Ovary (tissue), 9 donors: ENCODE measurements around the gene ATF7. TPM values are rescaled to one million over a fixed set of nuclear protein-coding genes. Genes with fewer than 3 reads are reported as not detected.

ENCODE experiments used
- DNase-seq, 5 donors: peaks; one replicate each; pipeline ENCODE4 v3.0.0-alpha.2; 2019 to 2020
- H3K27ac ChIP-seq, 2 donors: fragments of 200-600 bp; one replicate each; pipeline versions ENCODE4 v1.5.1 to v1.8.0; 2019 to 2022
- H3K27me3 ChIP-seq: fragments of 200-600 bp; one replicate; pipeline ENCODE4 v1.8.0; 2022
- H3K36me3 ChIP-seq: fragments of 200-600 bp; sonication (generic); one replicate; pipeline ENCODE4 v1.5.1; 2019
- H3K4me1 ChIP-seq: one replicate; pipeline ENCODE4 v1.8.1; 2013; ENCODE audit warnings: mild to moderate bottlenecking, moderate library complexity; ENCODE audit not compliant: insufficient read depth
- H3K4me3 ChIP-seq: fragments of 200-600 bp; sonication (generic); one replicate; pipeline ENCODE4 v1.5.1; 2017
- H3K9me3 ChIP-seq, 2 donors: fragments of 200-600 bp in 1 of 2; sonication (generic) in 1 of 2; one replicate each; pipeline versions ENCODE4 v1.5.1 to v1.8.1; 2013 to 2019; ENCODE audit warnings: mild to moderate bottlenecking in 1 of 2, moderate library complexity in 1 of 2
- EP300 ChIP-seq: sonication (generic); formaldehyde crosslinking; IDR thresholded peaks from one replicate; pipeline ENCODE4 v1.6.1; 2017; ENCODE audit warnings: antibody characterized with exemption
- POLR2A ChIP-seq: fragments of 450-650 bp; IDR thresholded peaks from one replicate; pipeline ENCODE4 v1.6.1; 2017; ENCODE audit warnings: antibody characterized with exemption, mild to moderate bottlenecking, moderate library complexity
- WGBS, 3 donors: extraction: QIAGEN DNeasy Blood & Tissue Kit in 1 of 3; methylation state at CpG; one replicate each; pipeline versions ENCODE4 v1.1.5 to v1.1.7; 2013 to 2017; 5-methylcytosine and 5-hydroxymethylcytosine counted together
- intact Hi-C, 4 donors: fragments of 100-400 bp; cut with DNase I; formaldehyde crosslinking; loops; one replicate each; pipeline versions ENCODE4 v1.11.0 to v1.15.1; 2022 to 2023
- polyA plus RNA-seq, 2 donors: library from polyadenylated mRNA; stranded (reverse); fragments of 200-250 nt in 1 of 2; fragments of 350-450 nt in 1 of 2; fragmentation: Illumina TruSeq in 1 of 2; extraction: RNeasy Lipid Tissue Mini Kit (QIAGEN cat#74804) in 1 of 2; gene quantifications; one replicate each; pipeline ENCODE4 v1.2.3, GENCODE V29; 2013 to 2014
- total RNA-seq, 7 donors: library from RNA; depleted of rRNA in 2 of 7; stranded (reverse); fragments of >200 nt in 2 of 7; fragmentation: NEBNext Ultra II Directional in 3 of 7; extraction: Animal tissue kit (Norgen Biotek cat#: 25700) in 3 of 7; gene quantifications; one replicate each; pipeline versions ENCODE4 v1.1.0 to v1.2.4, GENCODE V29; 2016 to 2023
- TF ChIP-seq, protein P1 (sequence below), 3 donors: fragments of 450-650 bp in 2 of 3; fragments of 200-600 bp in 1 of 3; IDR thresholded peaks; one replicate each; pipeline versions ENCODE4 v1.5.1 to v1.8.0; 2016 to 2022; ENCODE audit warnings: antibody characterized with exemption in 3 of 3, mild to moderate bottlenecking in 1 of 3
- donor health status: DM: no; HTN: no; CAD: no; lungs with moderate emphysema.
- donor health status: DM: no; HTN: no; CAD: no.
- donor health status: Bipolar disorder and iron deficiency.
- donor health status: DM: yes; HTN: yes; CAD: no.
- donor health status: DM: no; HTN: no; CAD: no.
- donor health status: DM: yes; HTN: yes; CAD: no.

The ATF7 gene
- total and polyA plus RNA-seq, 9 donors, result 19.8 to 68.5 (median 41.3) TPM

DNA sequence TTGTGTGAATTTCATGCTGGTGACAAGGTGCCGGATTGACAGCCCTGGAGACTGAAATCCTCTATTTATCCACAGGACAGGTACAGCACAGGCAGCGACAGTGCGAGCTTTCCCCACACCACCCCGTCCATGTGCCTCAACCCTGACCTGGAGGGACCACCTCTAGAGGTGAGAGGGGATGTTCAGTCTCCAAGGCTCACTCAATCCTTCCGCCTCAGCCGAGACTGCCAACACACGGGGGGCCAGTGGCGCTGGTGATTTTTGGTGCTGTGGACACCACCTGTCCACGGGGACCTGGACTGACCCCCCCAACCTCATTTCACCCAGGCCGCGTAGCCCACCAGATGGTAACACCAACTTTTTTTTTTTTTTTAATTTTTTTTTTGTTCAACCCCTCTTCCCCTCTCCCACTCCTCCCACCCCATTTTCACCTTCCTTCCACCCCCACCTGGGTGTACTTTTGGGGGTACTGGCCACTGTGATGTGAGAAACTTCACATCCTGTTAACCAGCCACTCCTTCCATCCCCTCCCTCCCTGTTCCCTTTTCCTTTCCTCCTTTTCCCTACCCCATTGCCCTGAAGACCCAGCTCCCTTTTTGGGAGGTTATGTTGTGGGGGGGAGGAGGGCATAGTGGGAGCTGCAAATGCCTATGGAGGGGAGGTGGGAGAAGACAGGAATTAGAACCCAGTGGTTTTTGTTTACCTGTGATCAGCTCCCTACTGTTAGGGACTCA, 161.3 kb downstream of the ATF7 start:
- Histone ChIP-seq H3K4me3 (no peak overlapping the region), H3K27ac (no peak overlapping the region), H3K4me1 (no peaks in the 10 kb centered on the region), H3K36me3 (no peaks in the 10 kb centered on the region), H3K27me3 (no peaks in the 10 kb centered on the region), H3K9me3 (no peaks in the 10 kb centered on the region)
- intact Hi-C loops, result loop anchor here in 1 of 4 donors (5.0 kb wide), 1 partner anchor 42 kb away; the partner anchor contains the start of gene NPFF
- 70 to 80% (median 72%) methylated on average over 11 of the region's 11 CpGs for WGBS, 3 donors
- DNase-seq, result no peak
- TF ChIP-seq EP300 (no peak), POLR2A (no peak)
- TF ChIP-seq, protein P1, sequence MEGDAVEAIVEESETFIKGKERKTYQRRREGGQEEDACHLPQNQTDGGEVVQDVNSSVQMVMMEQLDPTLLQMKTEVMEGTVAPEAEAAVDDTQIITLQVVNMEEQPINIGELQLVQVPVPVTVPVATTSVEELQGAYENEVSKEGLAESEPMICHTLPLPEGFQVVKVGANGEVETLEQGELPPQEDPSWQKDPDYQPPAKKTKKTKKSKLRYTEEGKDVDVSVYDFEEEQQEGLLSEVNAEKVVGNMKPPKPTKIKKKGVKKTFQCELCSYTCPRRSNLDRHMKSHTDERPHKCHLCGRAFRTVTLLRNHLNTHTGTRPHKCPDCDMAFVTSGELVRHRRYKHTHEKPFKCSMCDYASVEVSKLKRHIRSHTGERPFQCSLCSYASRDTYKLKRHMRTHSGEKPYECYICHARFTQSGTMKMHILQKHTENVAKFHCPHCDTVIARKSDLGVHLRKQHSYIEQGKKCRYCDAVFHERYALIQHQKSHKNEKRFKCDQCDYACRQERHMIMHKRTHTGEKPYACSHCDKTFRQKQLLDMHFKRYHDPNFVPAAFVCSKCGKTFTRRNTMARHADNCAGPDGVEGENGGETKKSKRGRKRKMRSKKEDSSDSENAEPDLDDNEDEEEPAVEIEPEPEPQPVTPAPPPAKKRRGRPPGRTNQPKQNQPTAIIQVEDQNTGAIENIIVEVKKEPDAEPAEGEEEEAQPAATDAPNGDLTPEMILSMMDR (IDR thresholded peaks at IDR 0.05), result no peak

DNA sequence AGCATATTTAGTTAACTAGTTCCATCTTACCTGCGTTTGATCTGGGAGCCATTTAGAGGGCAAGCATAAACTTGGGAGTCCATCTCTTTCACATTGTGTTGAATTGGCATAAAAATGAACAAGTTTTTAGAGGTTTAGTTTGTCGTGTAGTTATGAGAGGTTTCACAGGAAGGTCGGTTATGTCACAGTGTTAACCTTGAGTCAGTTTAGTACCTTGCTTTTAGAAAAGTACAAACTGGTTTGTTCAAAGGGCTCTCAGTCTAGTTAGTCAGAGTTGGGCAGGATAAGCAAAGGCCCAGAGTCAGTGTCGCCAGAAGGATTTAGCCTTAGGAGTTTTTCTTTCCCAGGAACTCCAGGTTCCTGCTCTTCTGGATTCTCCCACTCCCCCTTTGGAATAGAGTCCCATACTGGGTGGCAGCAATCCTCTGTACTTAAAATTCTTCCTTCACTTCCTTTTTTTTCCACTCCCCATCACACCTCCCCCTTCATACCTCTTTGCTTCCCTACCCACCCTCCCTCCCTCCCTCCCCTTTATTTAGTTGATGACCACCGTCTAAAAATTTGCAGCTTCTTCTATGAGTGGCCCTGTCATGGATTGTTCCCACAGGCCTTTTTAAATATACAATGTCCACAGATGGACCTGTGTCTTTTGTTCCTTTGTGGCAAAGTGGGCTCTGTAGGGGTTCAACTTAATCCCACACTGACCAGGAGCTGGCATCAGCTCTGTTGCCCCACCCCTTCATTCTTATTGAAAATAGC, 162.2 kb downstream of the ATF7 start:
- no peaks in the 10 kb centered on the region for H3K4me1 ChIP-seq
- no peak overlapping the region for H3K4me3 ChIP-seq
- WGBS, 3 donors, result 35 to 42% (median 40%) methylated on average over 5 of the region's 5 CpGs
- no peaks in the 10 kb centered on the region for H3K36me3 ChIP-seq
- intact Hi-C loops, result loop anchor here in 1 of 4 donors (5.0 kb wide), 1 partner anchor 43 kb away; the partner anchor contains the start of gene NPFF
- no peaks in the 10 kb centered on the region for H3K9me3 ChIP-seq
- DNase-seq, result no peak
- H3K27ac ChIP-seq, result no peak overlapping the region
- H3K27me3 ChIP-seq, result no peaks in the 10 kb centered on the region
- TF ChIP-seq EP300, result no peak
- TF ChIP-seq POLR2A, result no peak
- TF ChIP-seq, protein P1 (IDR thresholded peaks at IDR 0.05), result no peak

- 54 to 58% (median 55%) methylated on average over 3 of the region's 3 CpGs for WGBS, 3 donors
- Histone ChIP-seq H3K27me3 (no peaks in the 10 kb centered on the region), H3K9me3 (no peaks in the 10 kb centered on the region), H3K27ac (no peak overlapping the region), H3K4me1 (no peaks in the 10 kb centered on the region), H3K4me3 (no peak overlapping the region), H3K36me3 (no peaks in the 10 kb centered on the region)
- TF ChIP-seq, protein P1 (IDR thresholded peaks at IDR 0.05), result no peak
- TF ChIP-seq EP300 (no peak), POLR2A (no peak)
- no peak for DNase-seq
- intact Hi-C loops, result loop anchor here in 1 of 4 donors (5.0 kb wide), 1 partner anchor 44 kb away; the partner anchor contains the start of gene NPFF
Measured at GRCh38 chr12:53462935-53463334, 163.2 kb downstream of the ATF7 start.

DNA sequence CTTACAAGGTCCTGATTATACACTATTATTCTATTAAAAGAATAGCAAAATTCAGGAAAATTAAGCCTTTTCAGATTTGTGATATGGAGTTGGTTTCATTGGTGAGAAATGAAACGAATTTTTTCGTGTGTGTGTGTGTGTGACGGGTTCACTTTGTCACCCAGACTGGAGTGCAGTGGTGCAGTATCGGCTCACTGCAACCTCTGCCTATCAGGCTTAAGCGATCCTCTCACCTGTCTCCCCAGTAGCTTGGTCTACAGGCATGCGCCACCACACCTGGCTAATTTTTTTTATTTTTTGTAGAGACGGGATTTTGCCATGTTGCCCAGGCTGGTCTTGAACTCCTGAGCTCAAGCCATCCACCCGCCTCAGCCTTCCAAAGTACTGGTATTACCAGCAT, 164.6 kb downstream of the ATF7 start:
- H3K9me3 ChIP-seq, result no peaks in the 10 kb centered on the region
- H3K36me3 ChIP-seq, result no peaks in the 10 kb centered on the region
- WGBS, 3 donors, result 72 to 78% (median 75%) methylated on average over 8 of the region's 8 CpGs
- TF ChIP-seq EP300 (no peak), POLR2A (no peak)
- TF ChIP-seq, protein P1 (IDR thresholded peaks at IDR 0.05), result no peak
- no peaks in the 10 kb centered on the region for H3K4me1 ChIP-seq
- intact Hi-C loops, result loop anchor here in 1 of 4 donors (5.0 kb wide), 1 partner anchor 46 kb away; the partner anchor contains the start of gene NPFF
- H3K4me3 ChIP-seq, result no peak overlapping the region
- H3K27me3 ChIP-seq, result no peaks in the 10 kb centered on the region
- DNase-seq, result no peak
- H3K27ac ChIP-seq, result no peak overlapping the region
